Brain microvascular endothelial cell (primary cell): ENCODE measurements around the gene RBM6.

ENCODE experiments used
- DNase-seq: peaks from one replicate; pipeline ENCODE4 v3.0.0-alpha.2; 2020
- H3K27ac ChIP-seq: fragments of 250-450 bp; sonication (Bioruptor Pico); 2 replicates; pipeline ENCODE4 v1.5.1; 2020; ENCODE audit warnings: mild to moderate bottlenecking, moderate library complexity
- H3K27me3 ChIP-seq: fragments of 250-450 bp; sonication (Bioruptor Pico); replicated peaks from 2 replicates; pipeline ENCODE4 v1.5.1; 2020; ENCODE audit warnings: mild to moderate bottlenecking
- H3K36me3 ChIP-seq: fragments of 250-450 bp; sonication (Bioruptor Pico); replicated peaks from 2 replicates; pipeline ENCODE4 v1.5.1; 2020; ENCODE audit warnings: mild to moderate bottlenecking
- H3K4me3 ChIP-seq: 2 replicates; pipeline ENCODE4 v1.5.1; 2011; ENCODE audit warnings: low read depth, mild to moderate bottlenecking, control low read depth, low read length, moderate library complexity
- CTCF ChIP-seq: IDR thresholded peaks from 2 replicates; pipeline ENCODE4 v1.5.1; 2011; ENCODE audit warnings: low read depth, mild to moderate bottlenecking, moderate library complexity, low read length, control low read depth, inconsistent platforms; ENCODE audit errors: missing control alignments
- in situ Hi-C: cut with HindIII; loops from 2 replicates; pipeline ENCODE4 v1.10.0; 2017; ENCODE audit warnings: low sequenced_read_pairs, low pct_ligation_motif_present

Gene RBM6

GRCh38 chr3:50121072-50122032 is 181.4 kb downstream of the RBM6 start:
- peak; percentile 84 for TF ChIP-seq CTCF
- Histone ChIP-seq H3K27ac (no peak overlapping the region), H3K27me3 (no peaks in the 10 kb centered on the region), H3K4me3 (no peak overlapping the region), H3K36me3 (peaks cover 43% of the 10 kb centered on the region)
- peak; percentile 47 for DNase-seq
- in situ Hi-C loops, result no loop called here

- Histone ChIP-seq H3K27ac (no peak overlapping the region), H3K36me3 (peaks cover 36% of the 10 kb centered on the region), H3K4me3 (no peak overlapping the region), H3K27me3 (no peaks in the 10 kb centered on the region)
- TF ChIP-seq CTCF, result peak; percentile 23
- in situ Hi-C loops, result no loop called here
- no peak for DNase-seq
These were observed 182.1 kb downstream of the RBM6 start for GRCh38 chr3:50122071-50122470.

GRCh38 chr3:50122661-50123391 is 182.9 kb downstream of the RBM6 start:
- in situ Hi-C loops, result no loop called here
- no peak for TF ChIP-seq CTCF
- H3K36me3 ChIP-seq, result peaks cover 30% of the 10 kb centered on the region
- no peak for DNase-seq
- H3K27me3 ChIP-seq, result no peaks in the 10 kb centered on the region
- H3K4me3 ChIP-seq, result no peak overlapping the region
- H3K27ac ChIP-seq, result no peak overlapping the region

GRCh38 chr3:50123394-50124051 is 183.6 kb downstream of the RBM6 start:
- no peak for DNase-seq
- Histone ChIP-seq H3K36me3 (peaks cover 23% of the 10 kb centered on the region), H3K27ac (no peak overlapping the region), H3K4me3 (no peak overlapping the region), H3K27me3 (no peaks in the 10 kb centered on the region)
- no peak for TF ChIP-seq CTCF
- in situ Hi-C loops, result no loop called here

- TF ChIP-seq CTCF, result no peak
- no peak for DNase-seq
- Histone ChIP-seq H3K27me3 (no peaks in the 10 kb centered on the region), H3K27ac (no peak overlapping the region), H3K4me3 (no peak overlapping the region), H3K36me3 (peaks cover 16% of the 10 kb centered on the region)
- in situ Hi-C loops, result no loop called here
These were observed 184.3 kb downstream of the RBM6 start for GRCh38 chr3:50124052-50124799.
